Endothelial cell of umbilical vein (primary cell): ENCODE results near the gene FOXB1. TPM values are rescaled to one million over a fixed set of nuclear protein-coding genes. Genes with fewer than 3 reads are reported as not detected.

Experiments used
- BruUV-seq: library from RNA; stranded (reverse); fragments of 400-500 nt; replicated peaks from 2 replicates; lab custom pipeline; 2021; lab: Mats Ljungman, UMichigan
- CTCF ChIA-PET: fragments of 300-600, 350-600 bp; sonication (Branson Sonifier 250); formaldehyde crosslinking; loops from one replicate; lab custom pipeline; 2021; ENCODE audit warnings: antibody characterized with exemption, inconsistent platforms; lab: Charles Lee
- POLR2A ChIA-PET: fragments of 300-600, 350-600 bp; sonication (Branson Sonifier 250); formaldehyde crosslinking; loops from one replicate; lab custom pipeline; 2021; ENCODE audit warnings: antibody characterized with exemption, inconsistent platforms; lab: Charles Lee
- DNase-seq: peaks from one replicate; pipeline ENCODE4 v3.0.0-alpha.2; 2011; ENCODE audit warnings: low read depth, low spot score
- FAIRE-seq: peaks from 2 replicates; lab custom pipeline; 2011; peaks lifted over from hg19 to GRCh38; lab: Jason Lieb, UNC
- H2AFZ ChIP-seq: 2 replicates; pipeline ENCODE4 v1.6.0; 2012; ENCODE audit warnings: low read depth, low read length, control low read depth, inconsistent platforms
- H3K27ac ChIP-seq: 2 replicates; pipeline ENCODE4 v1.5.1; 2011; ENCODE audit warnings: low read depth, mild to moderate bottlenecking, control low read depth, low read length, moderate library complexity; ENCODE audit not compliant: insufficient read depth
- H3K27me3 ChIP-seq, 2 experiments: 2 replicates each; pipeline versions ENCODE4 v1.6.0 to v1.6.1; 2011; ENCODE audit warnings: low read length in 2 of 2, mixed read lengths in 1 of 2; ENCODE audit not compliant: control insufficient read depth in 2 of 2, insufficient read depth in 2 of 2
- H3K36me3 ChIP-seq, 2 experiments: 2 replicates in 1 of 2; 3 replicates in 1 of 2; pipeline ENCODE4 v1.5.1; 2011; ENCODE audit warnings: low read length in 2 of 2, mild to moderate bottlenecking in 1 of 2, moderate library complexity in 1 of 2; ENCODE audit not compliant: control insufficient read depth in 2 of 2, insufficient read depth in 2 of 2; ENCODE audit errors: extremely low read depth in 1 of 2
- H3K4me1 ChIP-seq: 3 replicates; pipeline ENCODE4 v1.5.1; 2011; ENCODE audit warnings: mild to moderate bottlenecking, low read length; ENCODE audit not compliant: control insufficient read depth, insufficient read depth; ENCODE audit errors: extremely low read depth
- H3K4me2 ChIP-seq: 2 replicates; pipeline ENCODE4 v1.6.1; 2011; ENCODE audit warnings: low read length, control low read depth, mixed read lengths; ENCODE audit not compliant: insufficient read depth
- H3K4me3 ChIP-seq, 3 experiments: fragments of 200-600 bp in 1 of 3; sonication (generic), shearing (Covaris generic) in 1 of 3; replicated peaks in 1 of 3; 2 replicates each; pipeline ENCODE4 v1.5.1; 2011 to 2016; ENCODE audit warnings: control low read depth in 3 of 3, low read length in 3 of 3, mild to moderate bottlenecking in 2 of 3, inconsistent platforms in 1 of 3, low read depth in 1 of 3, moderate library complexity in 1 of 3; ENCODE audit not compliant: insufficient read depth in 1 of 3
- H3K79me2 ChIP-seq: 2 replicates; pipeline ENCODE4 v1.6.0; 2012; ENCODE audit warnings: low read length, inconsistent platforms; ENCODE audit not compliant: control insufficient read depth, insufficient read depth
- H3K9ac ChIP-seq: replicated peaks from 2 replicates; pipeline ENCODE3; 2011; ENCODE audit warnings: low read length, control low read depth; ENCODE audit not compliant: insufficient read depth; ENCODE audit errors: extremely low read depth
- H3K9me1 ChIP-seq: replicated peaks from 3 replicates; pipeline ENCODE4 v1.6.0; 2011; ENCODE audit warnings: mild to moderate bottlenecking, low read length; ENCODE audit not compliant: control insufficient read depth, insufficient read depth; ENCODE audit errors: extremely low read depth
- H3K9me3 ChIP-seq: replicated peaks from 2 replicates; pipeline ENCODE4 v1.5.1; 2012; ENCODE audit warnings: low read length, inconsistent platforms; ENCODE audit not compliant: control insufficient read depth, insufficient read depth
- H4K20me1 ChIP-seq: replicated peaks from 2 replicates; pipeline ENCODE3; 2011; ENCODE audit warnings: mild to moderate bottlenecking, low read length; ENCODE audit not compliant: control insufficient read depth, insufficient read depth; ENCODE audit errors: extremely low read depth
- EZH2 ChIP-seq: IDR thresholded peaks from 2 replicates; pipeline ENCODE4 v1.6.1; 2012; ENCODE audit warnings: borderline replicate concordance, low read depth, mild to moderate bottlenecking, moderate library complexity, low read length, inconsistent platforms; ENCODE audit not compliant: severe bottlenecking
- FOS ChIP-seq: IDR thresholded peaks from 2 replicates; pipeline ENCODE4 v1.6.1; 2011; ENCODE audit warnings: mild to moderate bottlenecking, low read length, moderate library complexity, borderline replicate concordance; ENCODE audit not compliant: insufficient read depth
- MYC ChIP-seq: IDR thresholded peaks from one replicate; pipeline ENCODE4 v1.6.1; 2011; ENCODE audit warnings: mild to moderate bottlenecking, low read depth, low read length
- POLR2A ChIP-seq: IDR thresholded peaks from 2 replicates; pipeline ENCODE4 v1.6.1; 2012; ENCODE audit warnings: low read depth, mild to moderate bottlenecking, control low read depth, low read length
- POLR2AphosphoS5 ChIP-seq: IDR thresholded peaks from 2 replicates; pipeline ENCODE4 v1.6.1; 2012; ENCODE audit warnings: low read depth, mild to moderate bottlenecking, control low read depth, low read length, moderate library complexity; ENCODE audit not compliant: insufficient read depth
- dilution Hi-C: fragments of 300-500 bp; cut with MboI; formaldehyde crosslinking; loops from one replicate; pipeline ENCODE4 v1.15.0; 2019; ENCODE audit warnings: low sequenced_read_pairs; ENCODE audit not compliant: extremely low pct_ligation_motif_present
- intact Hi-C: fragments of 100-400 bp; cut with micrococcal nuclease; formaldehyde crosslinking; loops from one replicate; pipeline ENCODE4 v1.10.0; 2022
- polyA plus RNA-seq, 4 experiments: library from polyadenylated mRNA; depleted of rRNA in 3 of 4; stranded (reverse) in 3 of 4; unstranded in 1 of 4; fragments of >200 nt; gene quantifications; 2 replicates each; pipeline versions ENCODE4 v1.2.1 to v1.2.3, GENCODE V29; 2011 to 2012; ENCODE audit warnings: missing spikeins in 1 of 4
- total RNA-seq: library from RNA; stranded (reverse); gene quantifications from 2 replicates; pipeline ENCODE4 v1.2.3, GENCODE V29; 2021
- TF ChIP-seq, protein P1 (sequence below): IDR thresholded peaks from 2 replicates; pipeline ENCODE4 v1.6.1; 2011; ENCODE audit not compliant: insufficient read depth, insufficient read length
- TF ChIP-seq, protein P2 (sequence below), 2 donors: IDR thresholded peaks; 1 replicate in 1 of 2; 2 replicates in 1 of 2; pipeline ENCODE4 v1.5.1; 2011; ENCODE audit warnings: low read length in 2 of 2, mild to moderate bottlenecking in 2 of 2, moderate library complexity in 2 of 2, control low read depth in 1 of 2, inconsistent platforms in 1 of 2, low read depth in 1 of 2; ENCODE audit not compliant: insufficient read depth in 1 of 2; ENCODE audit errors: extremely low read depth in 1 of 2

Gene FOXB1
- total and polyA plus RNA-seq, 2 donors (not counting 3 experiments of a cell fraction or from before 2014, with no cell fraction given) = not detected

DNA sequence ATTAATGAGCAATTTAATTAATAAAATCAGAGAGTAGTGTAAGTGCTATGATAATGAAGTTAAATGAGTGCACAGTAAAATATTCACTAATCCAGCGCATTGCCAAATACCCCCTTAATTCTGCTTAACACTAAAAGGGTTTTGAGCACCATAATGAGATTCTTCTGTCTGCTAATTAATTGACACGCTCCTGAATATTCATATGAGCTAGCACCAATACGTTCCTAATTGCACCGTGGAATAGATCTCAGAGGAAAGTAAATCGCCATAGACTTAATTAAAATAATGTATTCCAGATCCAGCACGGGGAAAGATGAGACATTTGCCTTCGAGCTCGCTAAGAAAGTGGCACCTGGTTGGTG is 9.6 kb upstream of the FOXB1 start:
- no peak for FAIRE-seq

More for the DNA sequence above, 9.6 kb upstream of the FOXB1 start:
- no peaks in the 10 kb centered on the region for H3K36me3 ChIP-seq
- no peak overlapping the region for H3K4me3 ChIP-seq
- no peak overlapping the region for H3K4me2 ChIP-seq
- no peak overlapping the region for H3K27ac ChIP-seq
- DNase-seq = no peak
- CTCF ChIA-PET = interaction anchor here (1.6 to 1.7 kb wide), 2 partner anchors 12 to 133 kb away, joined by 3 to 6 read pairs; no protein-coding TSS in a partner anchor
- H3K79me2 ChIP-seq = no peaks in the 10 kb centered on the region
- intact Hi-C loops = loop anchor here (10.0 kb wide), 1 partner anchor 330 kb away; no protein-coding TSS in a partner anchor
- H4K20me1 ChIP-seq = no peaks in the 10 kb centered on the region
- BruUV-seq = no TSS peak
- no peak overlapping the region for H3K9ac ChIP-seq
- dilution Hi-C loops = no loop called here
- H2AFZ ChIP-seq = no peak overlapping the region
- POLR2A ChIA-PET = interaction anchor here (0.6 kb wide), 1 partner anchor 13 kb away, joined by 4 read pairs; no protein-coding TSS in a partner anchor
- H3K9me3 ChIP-seq = no peaks in the 10 kb centered on the region
- H3K4me1 ChIP-seq = no peaks in the 10 kb centered on the region
- H3K9me1 ChIP-seq = no peaks in the 10 kb centered on the region
- H3K27me3 ChIP-seq = peaks cover 76 to 93% of the 10 kb centered on the region in 2 experiments
- TF ChIP-seq FOS (no peak), MYC (no peak), POLR2A (no peak), EZH2 (no peak), POLR2AphosphoS5 (no peak)
- TF ChIP-seq, protein P1, sequence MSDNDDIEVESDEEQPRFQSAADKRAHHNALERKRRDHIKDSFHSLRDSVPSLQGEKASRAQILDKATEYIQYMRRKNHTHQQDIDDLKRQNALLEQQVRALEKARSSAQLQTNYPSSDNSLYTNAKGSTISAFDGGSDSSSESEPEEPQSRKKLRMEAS = no peak
- TF ChIP-seq, protein P2, sequence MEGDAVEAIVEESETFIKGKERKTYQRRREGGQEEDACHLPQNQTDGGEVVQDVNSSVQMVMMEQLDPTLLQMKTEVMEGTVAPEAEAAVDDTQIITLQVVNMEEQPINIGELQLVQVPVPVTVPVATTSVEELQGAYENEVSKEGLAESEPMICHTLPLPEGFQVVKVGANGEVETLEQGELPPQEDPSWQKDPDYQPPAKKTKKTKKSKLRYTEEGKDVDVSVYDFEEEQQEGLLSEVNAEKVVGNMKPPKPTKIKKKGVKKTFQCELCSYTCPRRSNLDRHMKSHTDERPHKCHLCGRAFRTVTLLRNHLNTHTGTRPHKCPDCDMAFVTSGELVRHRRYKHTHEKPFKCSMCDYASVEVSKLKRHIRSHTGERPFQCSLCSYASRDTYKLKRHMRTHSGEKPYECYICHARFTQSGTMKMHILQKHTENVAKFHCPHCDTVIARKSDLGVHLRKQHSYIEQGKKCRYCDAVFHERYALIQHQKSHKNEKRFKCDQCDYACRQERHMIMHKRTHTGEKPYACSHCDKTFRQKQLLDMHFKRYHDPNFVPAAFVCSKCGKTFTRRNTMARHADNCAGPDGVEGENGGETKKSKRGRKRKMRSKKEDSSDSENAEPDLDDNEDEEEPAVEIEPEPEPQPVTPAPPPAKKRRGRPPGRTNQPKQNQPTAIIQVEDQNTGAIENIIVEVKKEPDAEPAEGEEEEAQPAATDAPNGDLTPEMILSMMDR (IDR thresholded peaks at IDR 0.05; ENCODE audit: extremely low read depth in 1 of 2, insufficient read depth in 1 of 2, low read depth in 1 of 2, low read length in 2 of 2) = no peak
